ENCODE data around the gene CATSPER1.
"Not testable (repeated sequence)": the region's sequence is repeated elsewhere in the genome, so short reads cannot be mapped to it uniquely, and the experiment has no call there.

Gene CATSPER1

DNA sequence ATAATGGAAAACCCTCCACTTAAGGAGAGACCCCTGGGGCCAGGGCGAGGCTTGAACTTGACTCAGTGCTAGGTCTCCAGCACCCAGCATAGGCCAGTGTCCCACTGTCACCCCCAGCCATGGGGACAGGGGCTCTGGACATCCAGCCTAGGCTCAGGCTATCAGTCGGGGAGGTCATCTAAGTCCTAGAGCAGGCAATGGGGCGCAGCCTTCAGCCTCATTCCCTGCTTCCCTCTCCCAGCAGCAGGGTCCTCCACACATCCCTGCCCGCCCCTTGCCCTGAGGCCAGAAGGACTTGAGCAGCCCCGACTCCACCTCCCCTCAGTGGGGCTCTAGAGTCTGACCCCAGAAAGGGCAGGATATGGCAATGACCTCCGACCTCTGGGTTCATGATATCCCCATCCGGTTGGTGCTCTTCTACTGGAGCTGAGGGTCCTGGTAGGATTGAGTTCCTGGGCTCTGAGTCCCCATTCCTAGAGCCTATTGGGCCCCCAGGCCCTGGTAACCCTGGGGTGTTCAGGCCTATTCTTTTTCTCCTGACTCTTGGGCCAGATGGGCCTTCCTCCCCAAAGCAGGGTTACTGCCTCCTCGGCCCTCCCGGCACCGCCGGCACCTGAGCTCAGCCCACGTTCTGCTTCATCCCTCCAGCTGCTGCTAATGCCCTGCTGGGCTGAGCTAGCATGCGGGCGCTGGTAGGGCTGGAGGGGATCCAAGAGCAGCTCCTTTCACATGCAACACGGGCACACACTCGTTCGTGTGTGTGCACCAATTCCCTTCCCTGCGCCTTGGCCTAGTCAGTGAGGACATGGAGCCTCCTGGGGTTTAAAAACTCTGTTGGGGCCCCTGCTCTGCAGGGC lies 10.1 kb downstream of the CATSPER1 start:
- no peak for ATAC-seq
- Mint-ChIP-seq H3K4me3 (no peak overlapping the region), H3K27ac (no peak overlapping the region), H3K4me1 (peaks cover 9% of the 10 kb centered on the region), H3K36me3 (no peaks in the 10 kb centered on the region), H3K9me3 (no peaks in the 10 kb centered on the region), H3K27me3 (no peaks in the 10 kb centered on the region)

DNA sequence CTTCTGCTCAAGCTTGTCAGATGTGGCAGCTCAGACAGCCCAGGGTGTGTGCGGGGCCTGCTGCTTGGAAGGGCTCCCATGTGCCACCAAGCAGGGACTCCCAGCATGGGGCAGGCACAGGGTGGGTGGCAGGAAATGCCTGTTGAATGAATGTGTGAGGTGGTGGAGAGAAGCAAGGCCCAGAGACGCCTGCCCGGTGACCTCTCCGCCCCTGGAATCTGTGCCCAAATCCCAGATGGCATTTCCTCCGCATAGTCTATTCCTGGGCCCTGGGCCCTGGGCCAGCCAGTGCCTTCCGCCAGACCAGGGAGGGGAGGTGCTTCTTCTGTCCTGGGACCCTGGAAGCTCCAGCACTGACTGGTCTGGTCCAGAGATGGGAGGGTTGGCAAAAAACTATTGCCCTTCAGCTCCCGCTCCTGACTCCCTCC lies 10.8 kb downstream of the CATSPER1 start:
- Mint-ChIP-seq H3K4me1 (peaks cover 5% of the 10 kb centered on the region), H3K27ac (no peak overlapping the region), H3K27me3 (no peaks in the 10 kb centered on the region), H3K36me3 (no peaks in the 10 kb centered on the region), H3K4me3 (no peak overlapping the region), H3K9me3 (no peaks in the 10 kb centered on the region)
- no peak for ATAC-seq

DNA sequence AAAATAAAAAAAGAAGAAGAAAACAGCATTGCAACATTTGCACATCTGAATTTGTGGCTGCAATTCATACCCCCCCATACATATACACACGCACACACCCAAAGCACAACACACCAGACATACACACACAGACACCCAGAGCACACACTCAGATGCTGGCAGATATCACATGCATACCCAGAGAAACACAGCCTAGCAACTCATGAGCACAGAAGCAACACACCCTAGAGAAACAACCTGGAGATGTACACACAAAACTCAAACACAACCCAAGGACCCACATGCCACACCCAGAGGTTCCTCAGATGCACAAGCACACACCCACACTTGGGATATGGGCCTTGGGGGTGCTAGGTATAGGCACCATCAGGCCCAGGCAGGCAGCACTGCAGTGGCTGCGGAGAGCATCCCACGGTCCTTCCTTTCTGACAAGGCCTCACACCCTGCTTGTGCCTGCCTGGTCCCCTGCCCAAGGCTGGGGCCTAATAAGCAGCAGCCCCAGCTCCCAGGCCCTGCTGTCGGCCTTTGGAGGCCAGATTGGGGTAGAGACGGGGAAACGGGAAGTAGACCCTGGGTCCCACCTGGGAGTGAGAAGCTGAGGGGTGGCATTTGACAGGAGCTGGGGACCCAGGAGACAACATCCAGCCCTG lies 11.3 kb downstream of the CATSPER1 start:
- ATAC-seq: no peak
- Mint-ChIP-seq H3K36me3 (no peaks in the 10 kb centered on the region), H3K9me3 (no peaks in the 10 kb centered on the region), H3K27ac (no peak overlapping the region), H3K27me3 (no peaks in the 10 kb centered on the region), H3K4me1 (no peaks in the 10 kb centered on the region), H3K4me3 (no peak overlapping the region)

DNA sequence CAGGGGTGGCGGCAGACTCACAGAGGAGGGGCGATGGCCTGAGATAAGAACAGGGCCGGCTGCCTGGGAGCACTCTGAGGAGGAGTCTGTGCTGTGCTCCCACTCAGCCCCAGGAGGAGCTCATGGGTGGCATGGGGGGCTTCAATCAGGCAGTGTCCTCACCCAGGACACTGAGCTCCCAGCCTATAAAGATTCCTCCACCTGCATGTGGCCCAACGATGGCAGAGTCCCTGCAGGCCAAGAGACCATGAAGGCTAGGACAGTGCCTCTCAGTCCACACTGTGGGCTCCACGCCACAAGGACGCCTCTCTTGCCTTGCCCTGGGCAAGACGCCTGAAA lies 12.5 kb downstream of the CATSPER1 start:
- H3K4me3 Mint-ChIP-seq: no peak overlapping the region
- no peaks in the 10 kb centered on the region for H3K27me3 Mint-ChIP-seq
- H3K9me3 Mint-ChIP-seq: no peaks in the 10 kb centered on the region
- no peaks in the 10 kb centered on the region for H3K36me3 Mint-ChIP-seq
- H3K27ac Mint-ChIP-seq: no peak overlapping the region
- ATAC-seq: no peak
- no peaks in the 10 kb centered on the region for H3K4me1 Mint-ChIP-seq

DNA sequence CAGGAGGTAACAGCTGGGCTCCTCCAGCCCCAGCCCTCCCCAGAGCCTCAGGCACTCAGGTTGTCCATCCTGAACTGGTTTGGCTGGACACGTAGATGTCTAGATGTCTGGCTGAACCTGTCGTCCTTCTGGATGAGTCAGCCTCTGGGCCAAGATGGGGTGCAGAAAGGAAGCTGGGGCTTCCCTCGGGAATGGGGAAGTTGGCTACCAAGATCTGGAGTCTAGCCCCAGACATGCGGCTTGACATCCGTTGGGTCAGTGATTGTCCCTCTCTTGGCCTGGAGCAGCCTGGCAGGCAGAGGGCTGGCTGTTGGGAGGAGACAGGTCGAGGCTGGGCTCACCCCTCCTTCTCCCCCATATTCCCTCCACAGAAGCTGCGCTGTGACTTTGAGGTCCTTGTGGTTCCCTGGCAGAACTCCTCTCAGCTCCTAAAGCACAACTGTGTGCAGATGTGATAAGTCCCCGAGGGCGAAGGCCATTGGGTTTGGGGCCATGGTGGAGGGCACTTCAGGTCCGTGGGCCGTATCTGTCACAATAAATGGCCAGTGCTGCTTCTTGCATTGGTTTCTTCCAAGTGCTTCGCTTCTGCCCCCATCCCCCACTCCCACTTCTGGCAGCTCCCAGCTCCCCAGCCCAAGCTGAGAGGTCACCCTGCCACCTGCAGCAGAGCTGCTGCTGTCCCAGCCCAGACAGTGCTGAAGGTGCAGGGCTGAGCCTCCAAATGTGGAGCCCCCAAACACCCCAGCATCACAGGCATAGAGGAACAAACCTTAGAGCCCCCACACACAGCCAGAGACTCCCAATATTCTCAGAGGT lies 13.1 kb downstream of the CATSPER1 start:
- H3K27ac Mint-ChIP-seq: no peak overlapping the region
- ATAC-seq: no peak
- no peaks in the 10 kb centered on the region for H3K36me3 Mint-ChIP-seq
- no peak overlapping the region for H3K4me3 Mint-ChIP-seq
- no peaks in the 10 kb centered on the region for H3K9me3 Mint-ChIP-seq
- H3K4me1 Mint-ChIP-seq: no peaks in the 10 kb centered on the region
- H3K27me3 Mint-ChIP-seq: no peaks in the 10 kb centered on the region

DNA sequence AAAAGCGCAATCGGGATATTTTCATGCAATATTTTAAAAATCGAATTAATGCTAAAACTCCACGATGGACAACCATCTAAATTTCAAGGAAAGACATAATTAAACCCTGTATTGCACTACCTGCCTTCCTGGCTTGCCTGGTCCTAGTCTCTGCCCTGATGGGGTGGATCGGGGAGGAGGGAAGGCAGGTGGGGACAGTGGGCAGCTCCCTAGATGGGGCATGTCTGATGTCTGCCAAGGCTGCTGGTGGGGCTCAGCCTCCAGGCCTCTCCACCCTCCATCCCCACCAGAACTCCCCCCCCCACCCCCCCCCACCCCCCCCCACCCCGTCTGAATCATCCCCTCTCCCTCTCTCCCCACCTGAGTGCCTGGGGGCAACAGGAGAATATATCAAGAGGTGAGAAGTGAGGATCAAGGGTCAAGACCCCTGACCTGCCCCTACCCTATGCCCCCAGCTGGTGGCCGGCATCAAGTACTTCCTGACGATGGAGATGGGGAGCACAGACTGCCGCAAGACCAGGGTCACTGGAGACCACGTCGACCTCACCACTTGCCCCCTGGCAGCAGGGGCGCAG lies 13.8 kb downstream of the CATSPER1 start:
- Mint-ChIP-seq H3K4me1 (no peaks in the 10 kb centered on the region), H3K9me3 (no peaks in the 10 kb centered on the region), H3K27me3 (no peaks in the 10 kb centered on the region), H3K27ac (no peak overlapping the region), H3K36me3 (no peaks in the 10 kb centered on the region), H3K4me3 (no peak overlapping the region)
- ATAC-seq: no peak

DNA sequence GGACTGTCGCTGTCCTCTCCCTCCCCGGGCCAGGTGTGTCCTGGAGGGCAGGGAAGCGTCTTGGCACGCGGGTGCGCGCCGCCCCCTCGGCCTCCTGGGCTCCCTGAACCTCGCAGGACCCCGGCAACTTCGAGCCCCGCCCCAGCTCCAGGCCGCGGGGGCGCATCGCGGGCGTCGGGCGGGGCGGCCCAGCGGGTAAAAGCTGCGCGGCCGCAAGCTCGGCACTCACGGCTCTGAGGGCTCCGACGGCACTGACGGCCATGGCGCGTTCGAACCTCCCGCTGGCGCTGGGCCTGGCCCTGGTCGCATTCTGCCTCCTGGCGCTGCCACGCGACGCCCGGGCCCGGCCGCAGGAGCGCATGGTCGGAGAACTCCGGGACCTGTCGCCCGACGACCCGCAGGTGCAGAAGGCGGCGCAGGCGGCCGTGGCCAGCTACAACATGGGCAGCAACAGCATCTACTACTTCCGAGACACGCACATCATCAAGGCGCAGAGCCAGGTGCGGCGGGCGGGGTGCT lies 14.4 kb downstream of the CATSPER1 start, which contains the start of gene CST6:
CST6 (plus strand) TSS at position 224 of the 519 bp plus-strand sequence; CDS start at position 261, 37 bp downstream.
- ATAC-seq: no peak
- Mint-ChIP-seq H3K27ac (no peak within 1 kb of the TSS), H3K27me3 (no peaks in the 10 kb centered on the region), H3K4me3 (no peak within 1 kb of the TSS), H3K36me3 (no peaks in the 10 kb centered on the region), H3K4me1 (no peaks in the 10 kb centered on the region), H3K9me3 (no peaks in the 10 kb centered on the region)

DNA sequence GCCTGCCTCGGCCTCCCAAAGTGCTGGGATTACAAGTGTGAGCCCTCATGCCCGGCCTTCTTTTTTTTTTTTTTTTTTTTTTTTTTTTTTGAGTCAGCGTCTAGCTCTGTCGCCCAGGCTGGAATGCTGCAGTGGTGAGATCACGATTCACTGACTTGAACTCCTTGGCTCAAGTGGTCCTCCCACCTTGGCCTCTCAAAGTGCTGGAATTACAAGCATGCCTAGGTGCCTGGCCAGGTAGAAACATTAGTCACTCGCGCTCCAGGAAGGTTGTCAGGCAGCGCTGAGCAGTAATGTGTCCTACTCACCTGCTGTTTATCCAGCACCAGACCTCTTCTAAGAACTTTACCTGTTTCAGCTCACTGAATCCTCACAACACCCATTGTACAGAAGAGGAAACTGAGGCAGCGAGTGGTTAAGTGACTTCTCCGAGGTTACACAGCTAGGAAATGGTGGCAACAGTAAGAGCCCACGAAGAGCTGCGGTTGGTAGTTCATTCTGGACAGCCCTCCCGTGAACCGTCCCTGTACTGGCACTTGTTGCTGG lies 15.0 kb downstream of the CATSPER1 start:
- no peaks in the 10 kb centered on the region for H3K9me3 Mint-ChIP-seq
- no peaks in the 10 kb centered on the region for H3K27me3 Mint-ChIP-seq
- H3K4me3 Mint-ChIP-seq: no peak overlapping the region
- ATAC-seq: no peak
- H3K27ac Mint-ChIP-seq: no peak overlapping the region
- H3K36me3 Mint-ChIP-seq: no peaks in the 10 kb centered on the region
- no peaks in the 10 kb centered on the region for H3K4me1 Mint-ChIP-seq

DNA sequence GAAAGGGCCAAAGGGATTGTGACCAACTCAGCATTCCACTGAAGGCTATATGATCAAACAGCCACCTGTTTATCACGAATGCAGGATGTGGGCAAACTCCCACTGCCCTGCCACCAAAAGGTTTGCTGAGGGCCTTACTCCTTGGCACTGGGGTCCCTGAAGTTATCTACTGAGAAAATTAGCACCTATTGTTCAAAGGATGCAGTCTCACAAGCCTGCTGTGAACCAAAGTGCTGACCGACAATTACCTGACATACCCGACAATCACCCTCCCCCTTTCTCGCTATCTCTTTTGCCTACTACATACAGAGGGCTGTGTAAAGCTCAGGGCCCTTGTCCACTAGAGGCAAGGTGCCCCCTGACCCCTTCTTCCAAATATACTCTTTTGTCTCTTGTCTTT lies 16.2 kb downstream of the CATSPER1 start:
- H3K27ac Mint-ChIP-seq, H3K36me3 Mint-ChIP-seq, ATAC-seq, H3K4me1 Mint-ChIP-seq, H3K9me3 Mint-ChIP-seq, H3K4me3 Mint-ChIP-seq, H3K27me3 Mint-ChIP-seq: not testable (repeated sequence)

DNA sequence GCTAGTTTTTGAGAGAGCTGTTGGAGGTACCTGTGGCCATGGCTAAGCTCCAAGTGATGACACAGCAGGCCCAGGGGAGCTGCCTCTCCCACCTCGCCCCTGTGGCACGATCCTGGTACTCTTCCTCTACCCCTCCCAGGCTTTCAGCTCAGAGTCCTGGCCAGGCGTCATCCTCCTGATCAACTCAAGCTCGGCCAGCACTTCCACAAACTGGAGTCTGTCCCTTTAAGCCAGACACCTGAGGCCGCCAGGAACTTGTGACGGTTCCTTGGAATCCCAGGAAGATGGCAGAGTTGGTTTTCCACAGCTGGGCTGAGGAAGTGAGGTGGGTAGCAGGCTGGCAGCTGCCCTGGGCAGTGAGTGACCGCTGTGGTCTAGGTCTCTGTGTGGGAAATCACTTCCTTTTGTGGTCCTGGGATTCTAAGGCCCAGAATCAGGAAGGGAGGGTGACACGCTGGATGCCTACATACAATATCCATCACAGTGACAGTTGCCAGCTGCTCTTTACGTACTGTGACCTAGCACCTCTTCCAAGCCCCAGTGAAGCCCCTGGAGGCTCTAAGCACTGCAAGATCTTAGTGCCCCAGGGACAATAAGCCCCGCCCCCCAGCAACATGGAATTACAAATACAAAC lies 17.7 kb downstream of the CATSPER1 start:
- peaks cover 14% of the 10 kb centered on the region for H3K4me1 Mint-ChIP-seq
- peak overlapping the region; percentile 55 for H3K27ac Mint-ChIP-seq
- peaks cover 12% of the 10 kb centered on the region for H3K36me3 Mint-ChIP-seq
- no peak for ATAC-seq
- H3K4me3 Mint-ChIP-seq: no peak overlapping the region
- H3K9me3 Mint-ChIP-seq: no peaks in the 10 kb centered on the region
- no peaks in the 10 kb centered on the region for H3K27me3 Mint-ChIP-seq

DNA sequence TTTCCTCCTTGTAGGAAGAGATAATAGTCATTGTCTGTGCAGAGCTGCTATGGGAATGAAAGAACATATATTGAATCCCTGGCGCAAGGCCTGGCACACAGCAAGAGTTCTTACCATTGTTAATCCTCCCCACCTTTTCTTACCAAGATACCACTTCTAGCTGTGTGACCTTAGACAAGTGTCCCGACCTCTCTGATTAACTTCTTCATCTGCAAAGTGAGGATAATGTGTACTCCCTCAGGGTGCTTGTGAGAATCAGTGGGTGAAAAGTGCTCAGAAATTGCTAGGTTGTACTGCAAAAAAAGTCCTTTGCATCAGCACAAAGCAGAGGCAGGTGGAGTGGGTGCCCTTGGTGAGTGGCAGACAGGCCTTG lies 18.2 kb downstream of the CATSPER1 start:
- Mint-ChIP-seq H3K27me3 (no peaks in the 10 kb centered on the region), H3K9me3 (no peaks in the 10 kb centered on the region), H3K36me3 (peaks cover 12% of the 10 kb centered on the region), H3K4me3 (no peak overlapping the region), H3K4me1 (peaks cover 19% of the 10 kb centered on the region), H3K27ac (peak overlapping the region; percentile 55)
- no peak for ATAC-seq

DNA sequence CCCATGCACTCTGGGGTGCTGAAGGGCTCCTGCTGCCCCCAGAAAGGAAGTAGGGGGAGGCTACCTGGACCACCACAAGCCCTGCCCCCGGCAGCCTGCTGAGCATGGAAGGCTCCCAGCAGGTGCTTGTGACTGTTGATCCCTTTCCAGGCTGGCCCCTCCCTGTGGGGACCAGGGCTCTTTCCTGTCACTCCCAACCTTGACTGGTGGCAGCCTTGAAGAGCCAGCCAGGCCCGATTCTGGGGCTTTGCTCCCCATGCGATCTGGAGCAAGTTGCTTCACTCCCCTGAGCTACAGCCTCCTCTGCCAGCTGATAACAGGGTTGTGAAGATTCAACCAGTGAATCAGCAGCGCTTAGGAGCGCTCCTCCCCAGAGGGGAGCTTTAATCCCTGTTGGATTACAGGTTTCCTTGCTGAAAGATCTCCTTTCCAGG lies 19.1 kb downstream of the CATSPER1 start:
- ATAC-seq: no peak
- Mint-ChIP-seq H3K4me3 (no peak overlapping the region), H3K27me3 (no peaks in the 10 kb centered on the region), H3K9me3 (no peaks in the 10 kb centered on the region), H3K36me3 (peaks cover 12% of the 10 kb centered on the region), H3K27ac (no peak overlapping the region), H3K4me1 (peaks cover 27% of the 10 kb centered on the region)

DNA sequence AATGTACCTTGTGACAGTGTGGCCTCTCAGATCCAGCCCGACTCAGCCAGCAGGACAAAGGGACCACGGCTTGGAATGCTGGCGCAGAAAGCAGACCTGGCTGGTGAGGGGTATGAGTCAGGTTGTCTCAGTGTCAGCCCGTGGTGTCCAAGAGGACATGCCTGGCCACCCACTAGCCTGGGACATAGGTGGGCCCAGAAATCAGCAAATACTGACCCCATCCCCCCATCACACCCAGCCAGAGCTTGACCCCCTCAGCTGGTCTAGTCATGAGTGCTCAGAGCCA lies 19.4 kb downstream of the CATSPER1 start:
- H3K36me3 Mint-ChIP-seq: peaks cover 12% of the 10 kb centered on the region
- H3K27me3 Mint-ChIP-seq: no peaks in the 10 kb centered on the region
- no peak for ATAC-seq
- peaks cover 27% of the 10 kb centered on the region for H3K4me1 Mint-ChIP-seq
- no peaks in the 10 kb centered on the region for H3K9me3 Mint-ChIP-seq
- no peak overlapping the region for H3K4me3 Mint-ChIP-seq
- no peak overlapping the region for H3K27ac Mint-ChIP-seq

DNA sequence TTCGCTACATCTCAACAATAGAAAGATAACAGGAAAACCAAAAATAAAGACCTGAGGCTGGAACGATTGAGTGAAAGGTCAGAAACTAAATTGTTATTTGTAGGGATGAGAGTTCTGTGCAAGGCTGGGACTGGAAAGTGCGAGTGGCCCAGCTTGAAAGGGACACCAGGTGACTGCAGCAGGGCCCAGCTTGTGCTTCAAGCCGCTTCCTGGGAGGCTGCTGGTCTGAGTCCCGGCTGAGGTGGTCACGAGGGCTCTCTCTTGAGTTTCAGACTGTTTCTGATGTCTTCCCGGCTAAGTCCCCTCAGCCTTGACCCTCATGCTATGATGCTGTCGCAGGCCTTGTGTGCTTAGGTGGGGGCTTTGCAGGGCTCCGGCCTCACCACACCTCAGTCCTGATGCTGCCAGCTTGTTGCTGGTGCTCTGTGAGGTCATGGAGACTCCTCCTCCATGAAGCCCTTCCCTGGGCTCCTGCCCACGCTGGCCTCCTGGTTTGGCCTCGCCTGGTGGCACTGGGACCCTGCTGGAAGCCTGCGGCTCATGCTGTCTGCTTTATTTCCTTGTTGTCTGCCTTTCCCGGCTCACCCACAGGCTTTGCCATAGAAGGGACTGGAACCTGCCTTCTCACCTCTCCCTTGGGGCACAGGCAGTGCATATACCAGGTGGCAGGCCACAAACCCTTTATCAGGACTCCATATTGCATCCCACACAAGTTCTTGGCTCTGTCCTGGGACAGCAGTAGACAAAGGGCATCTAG lies 20.0 kb downstream of the CATSPER1 start:
- ATAC-seq: no peak
- H3K36me3 Mint-ChIP-seq: peaks cover 12% of the 10 kb centered on the region
- H3K27ac Mint-ChIP-seq: no peak overlapping the region
- H3K9me3 Mint-ChIP-seq: no peaks in the 10 kb centered on the region
- no peak overlapping the region for H3K4me3 Mint-ChIP-seq
- peaks cover 27% of the 10 kb centered on the region for H3K4me1 Mint-ChIP-seq
- no peaks in the 10 kb centered on the region for H3K27me3 Mint-ChIP-seq

Data from stimulated activated memory B cell treated with anti-CD40 and anti-IgM and Interleukin-4, amounts not matched to agents 10 μg/mL and 1 μg/mL and 100 μg/mL, for 72 hours (primary cell).